Body of pancreas (tissue), 4 donors: ENCODE results near the gene PTPN7.

Experiments
- CTCF ChIP-seq, 7 experiments: fragments of 450-650 bp in 4 of 7; fragments of 200-600 bp in 3 of 7; sonication (generic) in 3 of 7; IDR thresholded peaks; one replicate each; pipeline ENCODE4 v1.5.1; 2016 to 2019; ENCODE audit warnings: antibody characterized with exemption in 7 of 7
- POLR2A ChIP-seq, 3 donors: fragments of 450-650 bp; IDR thresholded peaks; one replicate each; pipeline ENCODE4 v1.6.1; 2016; ENCODE audit warnings: antibody characterized with exemption in 3 of 3, mild to moderate bottlenecking in 2 of 3

DNA sequence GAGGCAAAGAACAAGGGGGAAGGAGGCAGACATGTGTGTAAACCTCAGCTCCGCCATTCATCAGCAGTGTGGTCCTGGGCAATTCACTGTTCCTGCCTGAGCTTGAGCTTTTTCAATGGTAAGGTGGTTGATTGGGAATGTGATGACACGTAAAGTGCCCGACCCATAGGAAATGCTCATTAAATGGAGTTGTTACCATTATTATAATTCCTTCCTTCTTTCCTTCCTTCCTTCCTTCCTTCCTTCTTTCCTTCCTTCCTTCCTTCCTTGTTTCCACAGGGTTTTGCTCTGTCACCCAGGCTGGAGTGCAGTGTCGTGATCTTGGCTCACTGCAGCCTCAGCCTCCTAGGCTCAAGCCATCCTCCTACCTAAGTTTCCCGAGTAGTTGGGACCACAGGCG, 33.3 kb downstream of the PTPN7 start:
- TF ChIP-seq CTCF (IDR thresholded peaks at IDR 0.05) (no peak), POLR2A (IDR thresholded peaks at IDR 0.05) (no peak)
